Lower leg skin (tissue), 3 donors: ENCODE results near the gene B3GLCT.

Source experiments
- CTCF ChIP-seq, 3 donors: fragments of 450-650 bp; IDR thresholded peaks; one replicate each; pipeline ENCODE4 v1.5.1; 2016; ENCODE audit warnings: antibody characterized with exemption in 3 of 3, mild to moderate bottlenecking in 3 of 3, moderate library complexity in 2 of 3
- POLR2A ChIP-seq, 2 donors: fragments of 450-650 bp; IDR thresholded peaks; one replicate each; pipeline ENCODE4 v1.6.1; 2016 to 2017; ENCODE audit warnings: antibody characterized with exemption in 2 of 2, mild to moderate bottlenecking in 1 of 2, moderate library complexity in 1 of 2

GRCh38 chr13:31322026-31322425 is 122.3 kb downstream of the B3GLCT start:
- TF ChIP-seq CTCF (IDR thresholded peaks at IDR 0.05) (no peak), POLR2A (IDR thresholded peaks at IDR 0.05) (no peak)
